ENCODE results near the gene DIAPH1.

DIAPH1 gene

DNA sequence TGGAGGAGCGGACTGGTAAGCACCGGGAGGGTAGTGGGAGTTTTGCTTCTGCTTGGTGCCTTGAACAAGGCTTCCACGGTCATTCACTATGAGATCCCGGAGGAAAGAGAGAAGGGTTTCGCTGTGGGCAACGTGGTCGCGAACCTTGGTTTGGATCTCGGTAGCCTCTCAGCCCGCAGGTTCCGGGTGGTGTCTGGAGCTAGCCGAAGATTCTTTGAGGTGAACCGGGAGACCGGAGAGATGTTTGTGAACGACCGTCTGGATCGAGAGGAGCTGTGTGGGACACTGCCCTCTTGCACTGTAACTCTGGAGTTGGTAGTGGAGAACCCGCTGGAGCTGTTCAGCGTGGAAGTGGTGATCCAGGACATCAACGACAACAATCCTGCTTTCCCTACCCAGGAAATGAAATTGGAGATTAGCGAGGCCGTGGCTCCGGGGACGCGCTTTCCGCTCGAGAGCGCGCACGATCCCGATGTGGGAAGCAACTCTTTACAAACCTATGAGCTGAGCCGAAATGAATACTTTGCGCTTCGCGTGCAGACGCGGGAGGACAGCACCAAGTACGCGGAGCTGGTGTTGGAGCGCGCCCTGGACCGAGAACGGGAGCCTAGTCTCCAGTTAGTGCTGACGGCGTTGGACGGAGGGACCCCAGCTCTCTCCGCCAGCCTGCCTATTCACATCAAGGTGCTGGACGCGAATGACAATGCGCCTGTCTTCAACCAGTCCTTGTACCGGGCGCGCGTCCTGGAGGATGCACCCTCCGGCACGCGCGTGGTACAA, 142.5 kb downstream of the DIAPH1 start:
- DNase-seq, result peak; percentile 92

DNA sequence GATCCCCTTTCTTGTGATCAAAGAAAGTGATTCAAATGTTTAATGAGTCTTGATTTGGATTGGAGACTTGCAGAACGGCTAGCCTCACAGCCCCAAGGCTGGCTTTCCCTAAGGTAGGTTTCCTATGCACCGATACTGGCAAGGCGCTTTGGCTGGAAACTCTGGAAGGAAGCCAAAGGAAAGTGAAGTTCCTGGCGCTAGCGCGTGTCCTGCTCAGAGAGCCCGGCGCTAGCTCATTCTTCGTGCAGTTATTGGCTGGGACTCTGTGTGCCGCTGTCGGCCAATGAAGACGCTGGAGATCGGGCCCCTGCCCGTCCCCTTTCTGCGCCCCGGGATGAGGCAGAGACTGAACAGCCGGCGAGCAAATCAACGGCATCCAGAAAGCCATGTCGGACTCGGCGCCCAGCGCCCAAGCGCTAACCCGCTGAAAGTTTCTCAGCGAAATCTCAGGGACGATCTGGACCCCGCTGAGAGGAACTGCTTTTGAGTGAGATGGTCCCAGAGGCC, 143.1 kb downstream of the DIAPH1 start, which contains the start of gene PCDHGC3:
PCDHGC3 (plus strand) TSS at position 342 of the 507 bp plus-strand sequence; CDS start at position 493, 151 bp downstream.
- DNase-seq, result peak; percentile 96

DNA sequence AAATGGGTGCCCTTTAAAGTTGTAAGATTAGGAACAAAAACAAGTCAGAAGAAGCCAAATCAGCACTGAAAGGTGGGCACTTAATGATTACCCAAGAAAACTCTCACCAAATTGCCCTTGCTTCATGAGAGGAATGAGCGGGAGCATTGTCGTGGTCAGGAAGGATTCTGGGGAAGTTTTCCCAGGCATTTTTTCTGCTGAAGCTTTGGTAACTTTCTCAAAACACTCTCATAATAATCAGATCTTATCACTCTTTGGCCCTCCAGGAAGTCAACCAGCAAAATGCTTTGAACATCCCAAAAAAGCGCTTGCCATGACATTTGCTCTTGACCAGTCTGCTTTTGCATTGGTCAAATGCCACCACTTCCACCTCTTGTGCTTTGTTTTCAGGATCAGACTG, 153.4 kb downstream of the DIAPH1 start:
- no peak for DNase-seq

Data from eye (tissue), 1 donor.